Gastroesophageal sphincter (tissue), 3 donors: ENCODE measurements around the gene GPR22.

ENCODE experiments used
- CTCF ChIP-seq, 4 experiments: fragments of 200-600 bp in 2 of 4; fragments of 450-650 bp in 2 of 4; sonication (generic) in 1 of 4; IDR thresholded peaks; one replicate each; pipeline ENCODE4 v1.5.1; 2017 to 2019; ENCODE audit warnings: antibody characterized with exemption in 4 of 4, mild to moderate bottlenecking in 2 of 4, moderate library complexity in 2 of 4
- POLR2AphosphoS5 ChIP-seq: sonication (generic); formaldehyde crosslinking; IDR thresholded peaks from one replicate; pipeline ENCODE4 v1.6.1; 2017; ENCODE audit warnings: antibody characterized with exemption

- TF ChIP-seq CTCF (IDR thresholded peaks at IDR 0.05): no peak
- TF ChIP-seq POLR2AphosphoS5: no peak
These were observed 5.1 kb upstream of the GPR22 start for GRCh38 chr7:107464666-107465226.
